GM20000 (cell line): ENCODE data around the gene PAEP.

ENCODE experiments used
- DNase-seq: peaks from one replicate; pipeline ENCODE4 v3.0.0; 2012; ENCODE audit warnings: low spot score
- CTCF ChIP-seq: IDR thresholded peaks from 2 replicates; pipeline ENCODE4 v1.5.1; 2012; ENCODE audit warnings: mild to moderate bottlenecking, control low read depth; ENCODE audit errors: extremely low read depth, missing control alignments

PAEP gene

DNA sequence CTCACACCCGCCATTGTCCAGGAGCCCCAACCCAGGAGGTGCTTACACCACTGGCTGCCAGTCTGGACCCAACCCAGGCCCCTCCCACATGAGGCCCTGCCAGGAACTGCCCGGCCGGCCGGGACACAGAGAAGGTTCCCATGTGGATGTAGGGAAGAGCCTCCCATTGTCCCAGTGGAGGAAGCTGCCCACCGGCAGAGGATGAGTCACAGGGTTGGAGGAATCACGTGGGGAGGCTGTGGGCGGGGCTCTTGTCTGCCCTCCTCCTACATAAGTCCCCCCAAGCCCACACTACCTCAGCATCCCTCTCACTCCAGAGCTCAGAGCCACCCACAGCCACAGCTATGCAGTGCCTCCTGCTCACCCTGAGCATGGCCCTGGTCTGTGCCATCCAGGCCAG is 26.1 kb downstream of the PAEP start:
- no peak for TF ChIP-seq CTCF
- DNase-seq = no peak

DNA sequence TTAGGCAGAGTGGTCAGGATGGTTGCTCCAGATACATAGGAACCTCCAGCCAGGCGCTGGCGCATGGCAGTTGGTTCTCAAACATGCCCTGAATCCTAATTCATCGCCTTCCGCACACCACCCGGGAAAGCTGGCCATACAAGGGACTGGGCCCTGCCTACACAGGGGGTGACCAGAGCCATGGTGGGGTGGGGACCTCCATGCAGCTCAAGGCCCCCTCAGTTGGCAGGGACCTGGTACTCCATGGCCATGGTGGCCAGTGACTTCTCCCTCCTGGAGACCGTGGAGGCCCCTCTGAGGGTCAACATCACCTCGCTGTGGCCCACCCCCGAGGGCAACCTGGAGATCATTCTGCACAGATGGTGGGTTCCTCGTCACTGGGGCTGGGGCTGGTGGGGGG is 26.8 kb downstream of the PAEP start:
- DNase-seq = no peak
- TF ChIP-seq CTCF = no peak

- no peak for DNase-seq
- no peak for TF ChIP-seq CTCF
These were observed 27.5 kb downstream of the PAEP start for GRCh38 chr9:135588886-135589595.

DNA sequence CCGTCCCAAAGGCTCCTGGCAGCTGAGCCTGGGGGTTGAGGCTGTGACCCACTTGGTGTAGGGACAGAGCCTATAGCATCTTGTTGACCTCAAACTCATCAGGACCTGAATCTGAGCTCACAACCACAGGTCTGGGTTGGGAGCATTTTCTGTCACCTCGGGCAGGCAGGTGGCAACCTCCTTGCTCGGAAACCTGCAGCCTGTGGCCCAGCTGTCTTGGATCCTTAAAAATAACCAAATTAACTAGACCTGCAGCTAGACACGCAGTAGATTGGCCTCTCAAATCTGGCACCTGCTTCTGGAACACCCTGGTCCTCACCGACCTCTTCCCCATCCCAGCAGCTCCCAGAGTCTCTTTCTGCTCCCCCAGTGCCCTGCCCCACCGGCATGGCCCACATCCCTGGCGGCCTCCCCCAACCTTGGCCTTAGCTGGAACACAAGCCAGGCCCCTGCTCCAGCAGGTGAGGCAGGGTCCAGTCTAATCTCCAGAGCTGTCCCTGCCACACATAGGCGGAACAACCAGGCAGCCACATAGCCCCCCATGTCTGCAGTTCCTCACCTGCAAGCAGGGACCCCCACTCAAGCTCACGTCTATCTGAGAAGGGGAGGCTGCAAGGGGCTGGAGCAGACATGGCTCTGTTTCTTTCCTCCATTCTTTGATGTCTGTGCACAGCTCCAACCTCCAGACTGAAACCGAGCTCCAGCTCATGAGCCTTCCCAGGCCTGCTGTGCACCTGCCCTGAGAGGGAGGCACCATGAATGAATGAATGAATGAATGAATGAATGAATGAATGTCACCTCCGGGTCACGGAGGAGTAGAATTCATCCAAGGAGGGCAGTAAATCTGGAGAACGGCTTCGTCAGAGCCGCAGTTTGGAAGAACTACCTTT is 28.3 kb downstream of the PAEP start:
- TF ChIP-seq CTCF = no peak
- no peak for DNase-seq

DNA sequence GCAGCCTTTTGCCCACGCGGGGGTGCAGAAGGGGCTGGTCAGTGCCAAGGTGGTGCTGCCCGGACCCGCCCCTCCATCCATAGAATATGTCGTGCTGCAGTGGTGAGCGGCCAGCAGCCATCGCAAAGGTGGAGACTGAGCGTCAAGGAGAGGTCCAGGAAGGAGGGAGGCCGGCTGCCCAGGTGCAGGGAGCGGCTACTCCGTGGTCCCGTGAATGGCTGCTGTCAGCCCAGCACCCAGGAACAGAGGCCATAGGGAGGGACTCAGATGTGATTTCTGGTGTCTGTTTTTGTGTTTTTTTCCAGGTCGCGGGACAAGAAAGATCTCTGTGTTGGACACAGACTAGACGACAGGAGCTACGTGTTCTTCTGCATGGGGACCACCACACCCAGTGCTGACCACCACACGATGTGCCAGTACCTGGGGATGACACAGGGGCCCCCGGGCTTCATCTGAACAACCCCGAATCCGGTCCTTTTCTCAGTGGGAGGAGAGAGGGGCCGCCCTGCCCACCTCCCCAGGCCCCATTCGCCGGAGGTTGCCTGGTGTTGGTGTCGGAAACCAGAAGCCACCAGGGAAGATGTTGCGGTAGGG is 29.0 kb downstream of the PAEP start:
- DNase-seq = peak; percentile 14
- TF ChIP-seq CTCF = no peak

- peak; percentile 17 for DNase-seq
- TF ChIP-seq CTCF = no peak
These were observed 30.2 kb downstream of the PAEP start for GRCh38 chr9:135591506-135592330.
